Measurements from ENCODE around the gene HHATL.
A peak's percentile ranks its signal among the peaks of the same experiment; 100 is the strongest.

HHATL gene, protein sequence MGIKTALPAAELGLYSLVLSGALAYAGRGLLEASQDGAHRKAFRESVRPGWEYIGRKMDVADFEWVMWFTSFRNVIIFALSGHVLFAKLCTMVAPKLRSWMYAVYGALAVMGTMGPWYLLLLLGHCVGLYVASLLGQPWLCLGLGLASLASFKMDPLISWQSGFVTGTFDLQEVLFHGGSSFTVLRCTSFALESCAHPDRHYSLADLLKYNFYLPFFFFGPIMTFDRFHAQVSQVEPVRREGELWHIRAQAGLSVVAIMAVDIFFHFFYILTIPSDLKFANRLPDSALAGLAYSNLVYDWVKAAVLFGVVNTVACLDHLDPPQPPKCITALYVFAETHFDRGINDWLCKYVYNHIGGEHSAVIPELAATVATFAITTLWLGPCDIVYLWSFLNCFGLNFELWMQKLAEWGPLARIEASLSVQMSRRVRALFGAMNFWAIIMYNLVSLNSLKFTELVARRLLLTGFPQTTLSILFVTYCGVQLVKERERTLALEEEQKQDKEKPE

DNA sequence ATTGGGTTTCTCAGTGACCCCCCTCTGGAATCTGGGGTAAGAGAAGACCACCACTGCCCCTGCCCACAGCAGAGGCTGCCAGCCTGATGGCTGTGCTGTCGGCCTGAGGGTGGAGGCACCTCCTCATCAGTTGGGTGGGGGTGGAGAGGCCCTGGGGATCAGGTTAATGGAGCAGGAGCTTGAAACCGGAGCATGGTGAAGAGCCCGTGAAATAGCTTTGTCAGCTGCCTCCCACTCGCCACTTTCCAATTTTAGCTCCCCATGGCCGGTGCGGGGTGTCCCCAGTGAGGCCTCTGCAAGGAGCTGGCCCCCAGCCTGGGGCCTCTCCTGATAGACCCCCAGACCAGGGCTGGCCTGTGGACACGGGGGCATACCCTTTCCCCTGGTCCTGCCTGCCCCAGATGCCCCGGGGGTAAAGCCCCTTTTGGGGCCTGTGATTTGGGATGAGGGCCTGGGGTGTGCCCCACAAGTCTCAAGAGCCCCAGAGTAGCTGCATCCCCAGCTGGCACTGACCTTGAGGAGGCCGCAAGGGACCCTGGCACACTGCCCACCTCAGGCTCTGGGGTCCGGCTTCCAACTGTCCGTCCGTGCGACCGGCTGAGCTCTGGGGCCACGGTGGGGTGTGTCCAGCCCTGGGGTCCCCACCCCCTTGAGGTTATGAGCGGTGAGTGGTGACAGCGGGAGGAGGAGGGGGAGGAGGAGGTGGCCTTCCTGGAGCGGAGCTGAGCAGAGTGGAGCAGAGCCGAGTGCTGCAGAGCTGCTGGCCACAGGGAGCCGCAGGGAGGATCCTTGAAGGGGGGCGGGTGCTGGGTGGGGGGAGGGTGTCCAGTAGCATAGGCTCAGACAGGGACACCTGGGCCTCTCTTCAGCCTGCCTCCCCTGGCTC, at the start of gene HHATL:
HHATL (minus strand) TSS at position 733 of the 886 bp plus-strand sequence. CDS start 1,972 bp downstream, outside the sequence.
- DNase-seq = peak; percentile 52

DNA sequence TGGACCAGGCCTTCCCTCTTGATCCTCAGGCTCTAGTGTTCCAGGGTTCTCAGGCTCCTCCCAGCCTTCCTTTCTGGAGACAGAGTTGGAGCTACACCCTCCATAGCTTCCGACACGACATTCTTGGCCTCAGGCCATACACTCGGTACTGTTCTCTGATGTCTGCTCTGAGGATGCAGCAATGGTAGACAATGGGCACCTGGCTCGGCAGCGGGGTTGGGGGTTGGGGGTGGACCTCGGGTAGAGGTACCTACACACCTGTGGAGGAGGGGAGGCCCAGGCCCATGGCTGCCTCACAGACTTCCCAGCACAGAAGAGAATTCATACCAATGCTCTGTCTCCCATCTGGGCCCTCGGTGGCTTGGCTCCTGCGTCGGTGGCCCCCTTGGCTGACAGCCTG, 49.0 kb upstream of the HHATL start:
- DNase-seq = no peak

DNA sequence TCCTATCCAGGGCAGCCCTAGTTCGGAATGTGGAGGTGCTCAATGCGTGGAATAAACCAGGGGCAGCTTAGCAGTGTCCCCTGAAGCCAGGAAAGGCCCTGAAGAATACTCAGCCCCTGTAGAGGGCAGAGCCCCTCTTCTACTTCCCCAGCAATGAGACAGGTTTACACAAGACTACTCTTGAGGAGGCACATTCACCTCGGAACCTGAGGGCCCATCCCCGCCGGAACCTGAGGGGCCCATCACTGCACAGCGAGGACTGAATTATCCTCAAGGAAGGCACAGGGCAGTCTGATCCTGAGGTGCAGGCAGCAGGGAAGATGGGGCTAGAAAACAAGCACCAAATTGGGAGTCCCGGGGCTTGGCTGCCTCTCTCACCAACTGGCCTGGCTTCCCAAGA, 48.2 kb upstream of the HHATL start:
- DNase-seq = no peak

DNA sequence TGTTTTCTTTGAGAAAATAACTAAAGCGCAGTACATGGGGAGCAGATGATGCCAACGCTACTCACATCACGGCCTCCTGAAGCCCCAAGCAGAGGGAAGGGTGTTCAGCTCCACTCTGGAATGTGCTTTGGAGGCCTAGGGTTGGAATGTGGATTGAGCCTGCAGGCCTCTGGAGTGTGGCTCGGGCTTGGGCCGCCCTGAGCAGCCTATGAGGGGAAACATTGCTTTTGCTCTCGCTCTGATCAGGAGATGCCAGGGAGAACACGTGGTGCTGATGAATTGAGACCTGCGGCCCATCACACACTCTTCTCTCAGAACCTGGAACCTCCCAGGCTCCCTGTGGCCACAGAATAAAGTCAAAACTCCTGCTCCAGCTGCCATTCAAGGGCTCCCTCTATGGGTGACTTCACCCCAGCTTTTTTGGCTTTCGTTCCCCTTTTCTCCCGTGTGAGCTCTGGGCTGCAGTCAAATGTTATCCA, 47.2 kb upstream of the HHATL start:
- no peak for DNase-seq

DNA sequence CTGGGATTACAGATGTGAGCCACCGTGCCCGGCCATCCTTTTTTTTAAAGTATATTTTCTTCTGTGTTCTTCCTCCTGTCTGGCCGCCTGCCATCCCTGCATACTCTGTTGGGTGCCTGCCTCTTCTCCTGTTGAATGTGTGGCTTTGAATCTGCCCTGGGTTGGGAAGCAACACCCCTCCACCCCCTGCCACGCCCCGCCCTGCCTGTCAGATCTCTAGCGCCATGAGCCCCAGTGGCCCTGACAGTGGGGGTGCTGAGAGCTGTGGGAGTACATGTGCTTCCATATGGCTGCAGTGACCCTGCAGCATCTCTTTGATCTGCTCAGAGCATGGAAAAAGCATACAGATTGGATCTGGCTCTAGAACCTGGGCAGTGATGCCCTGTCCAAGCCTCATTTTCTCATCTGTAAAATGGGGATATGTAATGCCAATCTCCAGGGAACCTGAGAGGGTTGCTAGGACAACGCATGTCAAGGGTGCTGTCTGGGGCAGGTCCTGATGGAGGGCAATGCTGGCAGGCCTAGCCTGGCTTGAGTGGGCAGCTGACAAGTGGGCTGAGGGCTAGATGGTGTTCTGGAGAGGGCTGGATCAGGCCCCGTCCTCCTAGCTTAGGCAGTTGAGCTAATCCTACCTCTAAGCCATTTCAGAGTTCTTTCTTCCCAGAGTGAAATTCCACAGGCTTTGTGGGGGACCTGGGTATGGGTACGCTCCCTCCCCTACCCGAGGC, 46.6 kb upstream of the HHATL start:
- DNase-seq = no peak

DNA sequence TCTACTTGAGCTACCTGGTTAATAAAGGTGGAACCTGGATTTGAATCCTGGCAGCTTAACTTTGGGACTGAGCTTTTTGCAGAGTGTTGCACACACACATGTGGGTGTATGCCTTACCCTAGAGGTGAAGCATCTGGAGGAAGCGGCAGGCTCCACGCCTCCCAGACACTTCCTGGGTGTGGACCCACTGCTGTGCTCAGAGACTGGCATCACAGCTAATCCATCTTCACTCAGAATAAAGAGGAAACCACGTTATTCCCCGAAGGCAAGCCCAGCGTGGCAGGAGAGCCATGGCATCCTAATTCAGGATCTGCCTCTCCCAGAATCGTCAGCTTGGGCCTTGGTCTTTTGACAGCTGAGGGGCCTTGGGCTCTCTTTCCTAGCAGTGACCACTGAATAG, 45.0 kb upstream of the HHATL start:
- DNase-seq = no peak

DNA sequence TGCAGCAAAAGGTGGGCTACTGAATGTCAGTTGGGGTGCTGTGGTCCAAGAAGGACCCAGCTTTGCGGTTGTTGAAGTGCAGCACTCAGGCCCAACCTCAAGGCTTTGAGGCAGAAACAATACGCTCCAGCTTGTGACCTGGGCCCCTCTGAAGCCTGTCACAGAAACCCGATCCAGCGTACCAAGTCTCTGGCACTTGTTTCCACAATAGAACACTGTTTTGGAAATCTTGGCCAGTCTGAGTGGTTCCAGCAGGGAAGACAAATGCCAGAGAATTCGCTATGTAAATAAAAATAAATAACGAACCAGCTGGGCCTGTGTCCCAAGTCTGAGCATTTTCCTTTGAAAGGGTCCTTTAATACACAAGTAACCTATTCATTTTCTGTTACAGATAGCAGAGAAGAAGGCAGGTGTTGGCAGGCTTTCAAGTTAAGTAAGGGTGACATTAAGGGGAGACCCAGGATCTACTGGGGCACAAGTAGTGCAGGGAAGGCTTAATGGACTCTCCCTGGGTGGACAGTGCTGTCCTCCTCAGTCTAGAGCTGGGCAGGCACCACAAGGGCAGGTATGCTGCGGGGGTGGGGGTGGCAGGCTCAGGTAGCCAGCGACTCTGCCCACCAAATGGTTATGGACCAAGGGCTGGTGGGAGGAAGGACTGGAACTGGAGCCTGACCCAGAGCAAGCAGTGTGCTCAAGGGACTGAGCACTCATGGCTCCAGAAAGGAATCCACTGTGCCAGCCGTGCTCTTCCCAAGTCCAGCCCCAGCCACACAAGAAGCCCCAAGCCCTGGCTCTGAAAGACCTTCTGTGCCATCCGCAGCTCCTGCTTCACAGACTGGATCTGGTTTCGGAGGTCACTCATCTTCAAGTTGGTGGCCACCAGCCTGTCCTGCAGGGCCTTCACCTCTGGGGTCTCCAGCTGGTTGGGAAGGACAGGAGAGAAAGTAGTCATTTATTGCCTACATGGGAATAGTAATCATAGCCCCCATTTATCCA, 44.2 kb upstream of the HHATL start:
- DNase-seq = peak; percentile 45

DNA sequence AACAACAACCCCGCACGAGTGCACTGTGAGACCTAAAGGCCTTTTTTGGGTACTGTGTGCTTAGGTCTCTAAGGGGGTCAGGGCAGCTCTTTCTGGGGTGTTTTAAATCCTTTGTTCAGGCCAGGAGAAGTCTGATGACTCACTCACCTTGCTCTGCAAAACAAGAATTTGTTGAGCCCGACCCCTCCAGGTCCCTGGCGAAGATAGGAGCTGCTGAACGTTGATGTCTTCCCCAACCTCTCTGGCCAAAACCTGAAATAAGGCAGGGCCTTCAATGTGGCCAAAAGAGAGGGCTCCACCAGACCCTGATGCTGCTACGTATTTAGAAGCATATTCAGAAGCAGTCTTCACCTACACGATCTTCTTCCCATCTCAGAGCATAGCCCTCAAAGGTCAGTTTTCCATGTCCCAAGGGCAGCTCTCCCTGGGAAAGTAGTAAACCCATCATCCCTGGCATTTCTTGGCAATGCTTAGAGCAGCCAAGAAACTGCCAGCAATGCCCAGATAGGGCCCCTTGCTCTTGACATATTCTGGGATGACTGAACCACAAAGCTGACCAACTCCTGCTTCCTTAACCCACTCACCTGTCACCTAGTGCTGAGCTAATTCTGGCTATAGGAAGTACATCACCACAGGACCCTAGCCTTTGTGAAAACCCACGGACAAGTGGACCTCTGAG, 43.3 kb upstream of the HHATL start:
- no peak for DNase-seq

DNA sequence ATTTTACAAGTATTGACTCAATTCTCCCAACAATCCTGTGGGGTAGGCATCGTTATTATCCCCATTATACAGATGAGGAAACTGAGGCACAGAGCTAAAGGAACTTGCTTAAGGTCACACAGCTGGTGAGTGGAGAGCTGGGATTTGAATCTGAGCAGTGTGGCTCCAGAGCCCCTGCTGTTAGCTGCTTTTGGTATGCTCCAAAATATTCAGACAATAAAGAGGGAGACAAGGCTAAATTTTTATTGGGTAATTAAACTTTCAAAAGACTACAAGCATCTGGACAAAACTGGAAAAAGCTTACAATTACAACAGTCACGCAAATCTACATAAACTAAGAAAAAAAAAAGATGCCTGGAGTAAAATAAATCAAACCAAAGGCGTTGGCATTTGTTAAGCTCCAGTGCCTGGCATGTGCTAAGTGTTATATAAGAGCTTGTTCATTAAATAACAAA, 42.7 kb upstream of the HHATL start:
- no peak for DNase-seq

DNA sequence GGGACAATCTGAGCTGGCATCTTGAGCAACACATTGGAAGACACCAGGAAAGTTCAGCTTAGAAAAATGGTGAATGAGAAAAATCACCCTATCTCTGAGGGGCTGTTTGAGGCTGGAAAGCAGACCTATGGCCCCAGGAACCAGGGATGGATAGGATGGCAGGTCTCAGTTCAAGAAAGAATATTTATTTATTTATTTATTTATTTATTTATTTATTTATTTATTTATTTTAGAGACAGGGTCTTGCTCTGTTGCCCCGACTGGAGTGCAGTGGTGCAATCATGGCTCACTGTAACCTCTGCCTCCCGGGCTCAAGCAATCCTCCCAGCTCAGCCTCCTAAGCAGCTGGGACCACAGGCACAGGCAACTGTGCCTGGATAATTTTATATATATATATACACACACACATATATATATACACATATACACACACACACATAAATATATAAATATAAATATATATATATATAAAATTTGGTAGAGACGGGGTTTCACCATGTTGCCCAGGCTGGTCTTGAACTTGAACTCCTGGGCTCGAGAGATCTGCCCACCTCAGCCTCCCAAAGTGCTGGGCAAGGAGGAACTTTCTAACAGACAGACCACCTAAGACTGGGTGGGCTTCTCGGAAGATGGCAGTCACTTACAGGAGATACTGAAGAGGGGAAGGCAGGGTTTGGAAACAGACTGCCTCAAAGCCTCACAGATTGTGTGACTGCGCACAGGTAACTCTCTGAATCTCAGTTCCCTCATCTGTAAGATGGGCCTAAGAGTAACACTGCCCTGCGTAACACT, 40.8 kb upstream of the HHATL start:
- DNase-seq = peak; percentile 4

DNA sequence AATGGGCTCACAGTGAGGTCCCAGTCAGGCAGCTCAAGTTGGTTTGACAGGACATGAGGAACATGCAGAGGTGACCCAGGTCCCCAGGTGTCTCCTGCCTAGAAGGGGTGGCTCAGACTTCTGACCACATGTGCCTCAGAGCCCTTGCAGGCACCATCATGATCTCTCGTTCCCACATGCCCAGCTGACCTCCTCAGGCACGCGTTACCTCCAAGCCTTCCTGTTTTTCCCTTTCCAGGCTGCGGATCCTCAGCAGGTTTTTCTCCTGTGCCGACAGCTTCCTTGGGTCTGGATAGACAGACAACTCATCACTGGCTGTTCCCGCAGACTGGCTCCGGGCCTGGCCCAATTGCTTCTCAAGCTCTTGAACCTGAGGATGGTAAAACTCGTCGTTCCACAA, 40.1 kb upstream of the HHATL start:
- DNase-seq = peak; percentile 5

DNA sequence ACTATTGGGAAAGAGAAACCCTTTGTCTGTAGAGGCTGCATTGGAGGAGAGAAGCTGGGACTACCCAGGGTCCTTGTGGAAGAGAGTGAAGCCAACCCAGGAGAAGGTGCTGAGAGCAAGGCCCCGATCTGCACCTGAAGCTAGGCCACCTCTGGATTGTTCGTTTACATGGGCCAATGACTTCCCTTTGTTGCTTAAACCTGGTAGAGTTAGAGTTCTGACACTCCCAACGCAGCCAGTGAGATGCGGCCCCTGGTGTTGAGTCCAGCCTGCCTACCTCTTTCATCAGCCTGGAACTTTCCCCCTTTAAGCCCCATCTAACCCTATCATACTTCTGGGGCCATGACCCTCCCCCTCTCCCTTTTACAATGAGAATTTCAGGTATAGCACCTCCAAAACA, 39.7 kb upstream of the HHATL start:
- DNase-seq = no peak

DNA sequence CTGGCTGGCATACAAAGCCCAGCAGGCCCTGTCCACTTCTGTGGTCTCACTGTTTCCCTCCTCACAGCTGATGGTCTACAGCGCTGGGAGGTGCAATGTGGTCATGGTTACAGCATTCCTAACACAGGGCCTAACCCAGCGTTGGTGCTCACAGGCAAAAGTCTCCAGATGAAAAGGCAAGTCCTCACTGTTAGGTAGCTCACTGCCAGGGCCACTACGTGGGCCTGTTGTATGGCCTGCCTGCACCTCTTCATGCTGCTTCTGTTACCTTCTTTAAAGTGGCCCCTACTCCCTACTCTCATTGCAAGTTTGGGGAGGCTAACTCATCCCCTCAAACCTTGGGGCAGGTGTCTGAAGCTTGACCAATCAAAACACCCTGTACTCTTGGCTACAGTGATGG, 39.2 kb upstream of the HHATL start:
- no peak for DNase-seq

DNA sequence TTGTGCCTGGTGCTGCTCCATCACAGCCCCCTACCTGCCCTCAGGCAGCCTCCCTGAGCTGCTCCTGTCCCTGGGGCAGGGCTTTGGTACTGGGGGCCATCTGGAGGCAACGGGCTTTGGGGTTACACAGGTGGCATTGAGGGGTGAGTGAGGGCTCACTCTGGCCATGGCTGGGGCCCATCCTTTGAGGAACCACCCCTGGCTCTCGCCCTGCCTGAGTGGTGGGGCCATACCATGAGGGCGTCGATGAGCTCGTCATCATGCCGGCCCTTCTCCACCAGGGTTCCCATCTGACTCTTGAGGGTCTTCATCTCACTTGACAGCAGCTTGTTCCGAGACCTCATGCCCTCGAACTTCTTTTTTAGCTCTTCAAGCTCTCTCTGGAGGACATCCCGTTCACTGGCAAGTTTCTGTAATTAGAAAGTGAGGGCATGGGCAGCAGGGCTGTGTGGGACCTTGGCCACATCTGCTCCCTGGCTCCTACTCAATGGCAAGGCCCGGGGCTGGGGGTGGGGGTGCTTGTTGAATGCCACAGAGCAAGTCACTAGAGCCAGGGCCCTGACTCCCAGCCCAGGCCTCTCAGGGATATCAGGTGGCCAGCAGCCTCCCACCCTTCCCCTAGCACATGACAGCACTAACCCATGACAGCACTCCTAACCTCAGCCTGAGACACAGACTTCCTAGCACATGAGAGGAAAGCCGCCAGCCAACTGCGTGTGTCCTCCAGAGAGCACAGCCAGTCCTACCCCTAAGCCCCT, 37.0 kb upstream of the HHATL start:
- peak; percentile 43 for DNase-seq

DNA sequence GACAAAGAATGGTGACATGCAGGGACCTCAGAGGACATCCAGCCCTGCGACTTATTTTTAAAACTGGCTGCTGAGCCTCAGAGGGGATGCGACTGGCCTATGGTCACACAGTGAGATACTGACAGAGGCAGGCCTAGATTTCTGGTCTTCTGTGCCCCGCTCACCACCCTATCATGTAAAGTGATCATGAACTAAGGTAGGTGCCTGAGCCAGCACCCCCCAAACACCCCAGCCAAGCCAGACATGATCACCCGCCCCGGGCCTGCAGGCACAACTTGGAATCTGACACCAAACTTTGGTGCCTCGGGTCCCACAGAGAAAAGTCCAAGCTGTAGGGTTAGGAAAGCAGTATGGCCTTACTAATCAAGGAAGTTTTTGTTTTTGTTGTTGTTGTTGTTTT, 33.9 kb upstream of the HHATL start:
- no peak for DNase-seq

DNA sequence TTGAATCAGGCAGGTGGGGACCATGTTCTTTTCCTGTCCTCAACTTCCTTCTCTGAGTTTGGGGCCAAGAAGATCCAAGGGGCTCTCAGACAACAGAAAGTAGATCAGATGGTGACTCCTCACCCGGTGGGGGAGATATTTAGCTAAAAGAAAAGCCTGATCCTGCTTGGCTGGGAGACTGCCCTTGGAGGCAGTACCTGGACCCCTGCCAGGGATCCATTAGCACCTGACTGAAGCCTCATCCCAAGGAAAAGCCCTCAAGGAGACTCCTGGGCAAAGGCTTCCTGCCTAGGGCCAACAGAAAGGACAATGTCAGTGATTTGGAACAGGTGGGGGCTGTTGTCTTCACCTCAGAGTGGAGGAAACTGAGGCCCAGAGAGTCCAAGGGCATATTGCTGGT, 33.5 kb upstream of the HHATL start:
- DNase-seq = no peak

DNA sequence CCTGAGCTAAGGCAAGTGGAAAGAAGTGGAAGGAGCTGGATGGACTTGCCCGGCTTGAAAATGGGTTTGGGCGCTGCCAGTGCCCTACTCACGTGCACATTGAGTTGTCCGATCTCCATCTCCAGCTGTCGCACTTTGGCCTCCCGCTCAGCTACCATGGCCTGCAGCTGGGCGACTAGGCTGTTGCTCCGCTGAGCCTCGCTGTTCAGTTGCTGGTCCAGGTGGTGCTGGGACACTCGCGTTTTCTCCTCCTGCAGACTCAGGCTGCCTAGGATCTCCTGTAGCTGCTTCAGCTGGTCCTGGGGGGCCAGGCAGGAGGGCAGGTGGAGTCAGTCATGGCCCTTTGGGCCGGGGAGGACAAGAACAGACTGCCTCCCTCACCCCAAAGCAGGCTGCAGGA, 33.0 kb upstream of the HHATL start:
- no peak for DNase-seq

DNA sequence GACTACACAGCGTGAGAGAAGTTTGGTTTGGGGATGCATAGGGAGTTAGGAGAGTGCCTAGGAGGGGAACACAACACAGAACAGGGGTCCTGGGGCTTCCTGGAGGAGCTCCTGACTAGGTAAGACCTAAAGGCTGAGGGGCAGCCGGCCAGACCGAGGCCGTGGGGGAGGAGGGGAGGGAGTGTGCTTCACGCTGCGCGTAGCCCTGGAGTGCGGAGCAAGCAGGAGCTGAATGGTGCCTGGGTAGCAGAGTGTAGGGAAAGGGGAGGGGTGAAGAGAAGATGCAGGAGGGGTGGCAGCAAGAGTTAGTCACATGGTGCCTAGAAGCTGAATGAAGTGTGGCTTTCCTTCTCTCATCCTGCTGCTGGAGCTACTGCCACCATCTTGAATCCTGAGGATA, 32.4 kb upstream of the HHATL start:
- no peak for DNase-seq

DNA sequence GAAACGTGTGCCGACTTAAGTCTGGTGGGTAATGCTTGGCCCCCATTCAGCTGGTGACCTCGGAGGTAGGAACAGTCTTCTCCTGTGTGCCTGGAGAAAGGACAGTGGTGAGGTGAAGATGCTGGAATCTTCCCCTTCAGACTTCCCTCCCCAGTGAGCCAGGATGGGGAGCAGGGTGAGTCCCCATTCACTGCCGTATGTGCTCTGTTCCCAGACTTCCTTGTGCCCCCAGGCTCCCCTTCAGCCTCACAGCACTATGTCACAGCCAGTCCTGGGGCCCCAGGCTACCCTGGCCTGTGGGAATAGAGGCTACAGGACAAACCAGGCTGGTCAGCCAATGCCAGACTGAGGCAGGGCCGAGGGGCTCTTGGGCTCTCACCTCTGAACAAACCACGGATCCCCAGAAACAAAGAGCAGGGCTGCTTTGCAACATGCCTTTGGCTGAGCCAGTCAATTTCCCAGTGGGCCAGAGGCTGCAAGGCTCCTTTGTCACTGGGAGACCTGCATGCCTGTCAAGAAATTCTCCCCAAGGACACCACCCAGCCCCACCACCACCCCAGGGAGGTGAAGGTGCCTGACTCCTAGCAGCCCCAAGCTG, 31.8 kb upstream of the HHATL start:
- DNase-seq = no peak

Data from femur (tissue), 1 donor.